ENCODE measurements around the gene UNK. TPM values are rescaled to one million over a fixed set of nuclear protein-coding genes. Genes with fewer than 3 reads are reported as not detected.

The UNK gene
- total and polyA plus RNA-seq, 9 of the 15 experiments (the other 6 are each of a cell fraction or from before 2014, with no cell fraction given): 12.8 to 38.6 (median 24.8) TPM

DNA sequence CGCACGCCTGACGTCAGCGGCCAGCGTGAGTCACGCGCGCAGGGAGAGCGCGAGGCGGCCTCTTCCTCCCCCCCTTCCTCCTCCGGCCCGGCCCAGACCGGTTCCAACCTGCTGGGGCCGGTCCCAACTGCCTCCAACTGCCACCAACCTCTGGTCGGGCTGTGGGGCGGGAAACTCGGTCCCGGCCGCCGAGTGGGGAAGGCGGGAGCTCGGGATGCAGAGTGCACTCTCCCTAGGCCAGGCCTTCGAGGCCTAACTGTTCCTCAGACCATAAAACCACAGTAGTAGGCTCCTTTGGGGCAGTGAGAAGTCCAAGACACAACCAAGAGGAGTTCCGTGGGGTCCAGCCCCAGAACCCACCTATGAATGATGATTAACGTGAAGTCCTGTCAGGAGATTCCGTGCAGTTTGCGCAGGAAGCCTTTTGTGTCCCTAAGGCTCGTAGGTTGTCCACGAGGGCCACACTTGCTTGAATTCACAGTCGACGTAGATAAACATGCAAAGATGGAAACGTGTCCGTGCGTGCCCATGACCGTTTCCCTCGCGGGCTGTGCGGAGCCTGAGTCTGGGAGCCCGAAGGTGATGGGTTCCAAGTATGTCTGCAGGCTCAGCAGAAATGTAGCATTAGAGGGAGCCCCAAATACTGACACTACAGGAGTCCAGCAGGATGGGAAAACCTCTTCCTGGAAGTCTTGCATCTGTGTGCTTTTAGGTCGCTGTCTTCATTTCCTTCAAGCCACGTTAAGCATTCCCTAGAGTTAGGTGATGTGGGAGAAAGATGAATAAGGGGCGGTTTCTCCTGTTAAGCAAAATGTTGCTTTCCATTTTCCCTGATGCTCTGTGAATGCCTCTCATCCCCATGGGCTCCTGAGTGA, 647 bp downstream of the UNK start (continued):
- TF ChIP-seq, protein P1, sequence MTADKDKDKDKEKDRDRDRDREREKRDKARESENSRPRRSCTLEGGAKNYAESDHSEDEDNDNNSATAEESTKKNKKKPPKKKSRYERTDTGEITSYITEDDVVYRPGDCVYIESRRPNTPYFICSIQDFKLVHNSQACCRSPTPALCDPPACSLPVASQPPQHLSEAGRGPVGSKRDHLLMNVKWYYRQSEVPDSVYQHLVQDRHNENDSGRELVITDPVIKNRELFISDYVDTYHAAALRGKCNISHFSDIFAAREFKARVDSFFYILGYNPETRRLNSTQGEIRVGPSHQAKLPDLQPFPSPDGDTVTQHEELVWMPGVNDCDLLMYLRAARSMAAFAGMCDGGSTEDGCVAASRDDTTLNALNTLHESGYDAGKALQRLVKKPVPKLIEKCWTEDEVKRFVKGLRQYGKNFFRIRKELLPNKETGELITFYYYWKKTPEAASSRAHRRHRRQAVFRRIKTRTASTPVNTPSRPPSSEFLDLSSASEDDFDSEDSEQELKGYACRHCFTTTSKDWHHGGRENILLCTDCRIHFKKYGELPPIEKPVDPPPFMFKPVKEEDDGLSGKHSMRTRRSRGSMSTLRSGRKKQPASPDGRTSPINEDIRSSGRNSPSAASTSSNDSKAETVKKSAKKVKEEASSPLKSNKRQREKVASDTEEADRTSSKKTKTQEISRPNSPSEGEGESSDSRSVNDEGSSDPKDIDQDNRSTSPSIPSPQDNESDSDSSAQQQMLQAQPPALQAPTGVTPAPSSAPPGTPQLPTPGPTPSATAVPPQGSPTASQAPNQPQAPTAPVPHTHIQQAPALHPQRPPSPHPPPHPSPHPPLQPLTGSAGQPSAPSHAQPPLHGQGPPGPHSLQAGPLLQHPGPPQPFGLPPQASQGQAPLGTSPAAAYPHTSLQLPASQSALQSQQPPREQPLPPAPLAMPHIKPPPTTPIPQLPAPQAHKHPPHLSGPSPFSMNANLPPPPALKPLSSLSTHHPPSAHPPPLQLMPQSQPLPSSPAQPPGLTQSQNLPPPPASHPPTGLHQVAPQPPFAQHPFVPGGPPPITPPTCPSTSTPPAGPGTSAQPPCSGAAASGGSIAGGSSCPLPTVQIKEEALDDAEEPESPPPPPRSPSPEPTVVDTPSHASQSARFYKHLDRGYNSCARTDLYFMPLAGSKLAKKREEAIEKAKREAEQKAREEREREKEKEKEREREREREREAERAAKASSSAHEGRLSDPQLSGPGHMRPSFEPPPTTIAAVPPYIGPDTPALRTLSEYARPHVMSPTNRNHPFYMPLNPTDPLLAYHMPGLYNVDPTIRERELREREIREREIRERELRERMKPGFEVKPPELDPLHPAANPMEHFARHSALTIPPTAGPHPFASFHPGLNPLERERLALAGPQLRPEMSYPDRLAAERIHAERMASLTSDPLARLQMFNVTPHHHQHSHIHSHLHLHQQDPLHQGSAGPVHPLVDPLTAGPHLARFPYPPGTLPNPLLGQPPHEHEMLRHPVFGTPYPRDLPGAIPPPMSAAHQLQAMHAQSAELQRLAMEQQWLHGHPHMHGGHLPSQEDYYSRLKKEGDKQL (CRISPR knock-in tag; IDR thresholded peaks at IDR 0.05; ENCODE audit: borderline replicate concordance): 0 out of 2 replicates have a peak, but pooled peaks have one; percentile 66
- TF ChIP-seq, protein P2, sequence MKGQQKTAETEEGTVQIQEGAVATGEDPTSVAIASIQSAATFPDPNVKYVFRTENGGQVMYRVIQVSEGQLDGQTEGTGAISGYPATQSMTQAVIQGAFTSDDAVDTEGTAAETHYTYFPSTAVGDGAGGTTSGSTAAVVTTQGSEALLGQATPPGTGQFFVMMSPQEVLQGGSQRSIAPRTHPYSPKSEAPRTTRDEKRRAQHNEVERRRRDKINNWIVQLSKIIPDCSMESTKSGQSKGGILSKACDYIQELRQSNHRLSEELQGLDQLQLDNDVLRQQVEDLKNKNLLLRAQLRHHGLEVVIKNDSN (CRISPR knock-in tag; IDR thresholded peaks at IDR 0.05): peak; percentile 73
- TF ChIP-seq MAFF (IDR thresholded peaks at IDR 0.05; ENCODE audit: low read length) (no peak; the same call in 1 of the 2 replicates), RFX1 (IDR thresholded peaks at IDR 0.05) (no peak), MBD2 (IDR thresholded peaks at IDR 0.05; ENCODE audit: borderline replicate concordance, low read depth) (no peak), TRIM24 (IDR thresholded peaks at IDR 0.05) (peak; percentile 87 to 99), CBX3 (IDR thresholded peaks at IDR 0.05; ENCODE audit: borderline replicate concordance in 1 of 2, low read length in 2 of 2) (peak in 1 of 2 experiments; percentile 86; a peak in 2 of 3 replicates), PTTG1 (tag; IDR thresholded peaks at IDR 0.05; ENCODE audit: low read depth) (peak; percentile 79), NFIC (IDR thresholded peaks at IDR 0.05) (peak; percentile 69), NR1H2 (CRISPR knock-in tag; IDR thresholded peaks at IDR 0.05) (no peak), NCOA4 (IDR thresholded peaks at IDR 0.05; ENCODE audit: partially characterized antibody) (no peak), SMARCE1 (IDR thresholded peaks at IDR 0.05) (peak; percentile 55; the same call in 1 of the 2 replicates), HDAC3 (IDR thresholded peaks at IDR 0.05; ENCODE audit: borderline replicate concordance, partially characterized antibody) (no peak), NR2C2 (CRISPR knock-in tag; IDR thresholded peaks at IDR 0.05) (no peak; the same call in 1 of the 2 replicates), NR2C2 (tag; IDR thresholded peaks at IDR 0.05) (peak; percentile 56; the same call in 1 of the 2 replicates)
- TF ChIP-seq, protein P3, sequence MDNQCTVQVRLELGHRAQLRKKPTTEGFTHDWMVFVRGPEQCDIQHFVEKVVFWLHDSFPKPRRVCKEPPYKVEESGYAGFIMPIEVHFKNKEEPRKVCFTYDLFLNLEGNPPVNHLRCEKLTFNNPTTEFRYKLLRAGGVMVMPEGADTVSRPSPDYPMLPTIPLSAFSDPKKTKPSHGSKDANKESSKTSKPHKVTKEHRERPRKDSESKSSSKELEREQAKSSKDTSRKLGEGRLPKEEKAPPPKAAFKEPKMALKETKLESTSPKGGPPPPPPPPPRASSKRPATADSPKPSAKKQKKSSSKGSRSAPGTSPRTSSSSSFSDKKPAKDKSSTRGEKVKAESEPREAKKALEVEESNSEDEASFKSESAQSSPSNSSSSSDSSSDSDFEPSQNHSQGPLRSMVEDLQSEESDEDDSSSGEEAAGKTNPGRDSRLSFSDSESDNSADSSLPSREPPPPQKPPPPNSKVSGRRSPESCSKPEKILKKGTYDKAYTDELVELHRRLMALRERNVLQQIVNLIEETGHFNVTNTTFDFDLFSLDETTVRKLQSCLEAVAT (IDR thresholded peaks at IDR 0.05): peak; percentile 53 to 80; a peak in 1 of 4 replicates
- TF ChIP-seq, protein P4, sequence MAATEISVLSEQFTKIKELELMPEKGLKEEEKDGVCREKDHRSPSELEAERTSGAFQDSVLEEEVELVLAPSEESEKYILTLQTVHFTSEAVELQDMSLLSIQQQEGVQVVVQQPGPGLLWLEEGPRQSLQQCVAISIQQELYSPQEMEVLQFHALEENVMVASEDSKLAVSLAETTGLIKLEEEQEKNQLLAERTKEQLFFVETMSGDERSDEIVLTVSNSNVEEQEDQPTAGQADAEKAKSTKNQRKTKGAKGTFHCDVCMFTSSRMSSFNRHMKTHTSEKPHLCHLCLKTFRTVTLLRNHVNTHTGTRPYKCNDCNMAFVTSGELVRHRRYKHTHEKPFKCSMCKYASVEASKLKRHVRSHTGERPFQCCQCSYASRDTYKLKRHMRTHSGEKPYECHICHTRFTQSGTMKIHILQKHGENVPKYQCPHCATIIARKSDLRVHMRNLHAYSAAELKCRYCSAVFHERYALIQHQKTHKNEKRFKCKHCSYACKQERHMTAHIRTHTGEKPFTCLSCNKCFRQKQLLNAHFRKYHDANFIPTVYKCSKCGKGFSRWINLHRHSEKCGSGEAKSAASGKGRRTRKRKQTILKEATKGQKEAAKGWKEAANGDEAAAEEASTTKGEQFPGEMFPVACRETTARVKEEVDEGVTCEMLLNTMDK (IDR thresholded peaks at IDR 0.05; ENCODE audit: borderline replicate concordance, insufficient read depth, low read depth, low read length, poor library complexity, severe bottlenecking): peak; percentile 13
